ENCODE data around the gene C1orf122.

Gene C1orf122

DNA sequence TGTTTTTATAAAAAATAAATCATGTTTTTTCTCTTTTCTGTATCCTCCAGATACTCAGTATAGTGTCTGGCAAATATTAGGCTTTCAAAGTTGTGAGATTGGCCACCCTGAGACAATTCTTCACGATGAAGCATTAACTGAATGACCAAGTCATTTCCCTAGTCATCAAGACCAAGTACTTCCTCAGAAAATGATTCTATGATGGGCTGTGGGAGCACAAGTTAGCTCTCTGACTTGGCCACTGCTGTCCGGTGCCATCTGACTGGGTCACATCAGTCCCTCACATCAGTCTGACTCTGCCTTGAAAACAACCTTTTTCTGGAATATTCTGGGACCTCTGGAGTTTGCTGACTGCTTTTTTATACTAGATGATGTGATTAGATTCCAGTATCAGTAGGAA lies 13.9 kb downstream of the C1orf122 start:
- peaks cover 43 to 82% of the 10 kb centered on the region in 2 experiments for H3K36me3 ChIP-seq (ENCODE audit: control insufficient read depth in 1 of 2, insufficient read depth in 2 of 2, low read depth in 1 of 2, low read length in 2 of 2)
- H2BK12ac ChIP-seq (ENCODE audit: low read length in 2 of 2) = no peak overlapping the region
- no peak overlapping the region for H3K27ac ChIP-seq (ENCODE audit: low read length, poor library complexity, severe bottlenecking)
- H4K8ac ChIP-seq (ENCODE audit: low read length) = no peak overlapping the region
- H2BK5ac ChIP-seq (ENCODE audit: low read depth, low read length, poor library complexity, severe bottlenecking) = no peak overlapping the region
- peaks cover 36% of the 10 kb centered on the region for H3K79me1 ChIP-seq (replicated peaks; ENCODE audit: low read length, poor library complexity, severe bottlenecking)
- H3K27me3 ChIP-seq (ENCODE audit: control insufficient read depth in 1 of 2, insufficient read depth in 1 of 2, low read length in 2 of 2) = no peaks in the 10 kb centered on the region
- no peak overlapping the region for H3K18ac ChIP-seq (ENCODE audit: low read depth in 1 of 2, low read length in 2 of 2)
- H2BK15ac ChIP-seq (ENCODE audit: low read depth, poor library complexity, severe bottlenecking) = no peak overlapping the region
- no peak overlapping the region for H2BK120ac ChIP-seq (ENCODE audit: low read depth, low read length)
- peaks cover 2% of the 10 kb centered on the region for H3K4me1 ChIP-seq (ENCODE audit: control insufficient read depth, insufficient read depth, low read depth, low read length)
- H2AFZ ChIP-seq (ENCODE audit: low read depth, low read length) = no peak overlapping the region
- H3K14ac ChIP-seq (ENCODE audit: low read length in 2 of 2) = no peak overlapping the region
- H3K9me3 ChIP-seq (ENCODE audit: control insufficient read depth, low read length) = no peaks in the 10 kb centered on the region
- 100% methylated on average over 2 of the region's 2 CpGs for WGBS
- no peak overlapping the region for H4K91ac ChIP-seq (ENCODE audit: low read length)
- DNase-seq = no peak
- H2AK5ac ChIP-seq (ENCODE audit: low read length, severe bottlenecking) = no peak overlapping the region
- no peak overlapping the region for H3K9ac ChIP-seq (ENCODE audit: low read length)
- no peak overlapping the region for H3K23ac ChIP-seq (ENCODE audit: low read length in 2 of 2)
- H3K4ac ChIP-seq (ENCODE audit: low read depth in 1 of 2, low read length in 2 of 2) = no peak overlapping the region
- H3K4me2 ChIP-seq (ENCODE audit: low read length, poor library complexity, severe bottlenecking) = no peak overlapping the region
- H3K4me3 ChIP-seq (ENCODE audit: insufficient read depth in 1 of 2, low read depth in 1 of 2, low read length in 2 of 2) = no peak overlapping the region

- Histone ChIP-seq H3K27me3 (ENCODE audit: control insufficient read depth in 1 of 2, insufficient read depth in 1 of 2, low read length in 2 of 2) (no peaks in the 10 kb centered on the region), H3K9me3 (ENCODE audit: control insufficient read depth, low read length) (no peaks in the 10 kb centered on the region), H3K4me1 (ENCODE audit: control insufficient read depth, insufficient read depth, low read depth, low read length) (no peaks in the 10 kb centered on the region), H3K79me1 (replicated peaks; ENCODE audit: low read length, poor library complexity, severe bottlenecking) (peaks cover 28% of the 10 kb centered on the region), H3K18ac (ENCODE audit: low read depth in 1 of 2, low read length in 2 of 2) (no peak overlapping the region), H3K14ac (ENCODE audit: low read length in 2 of 2) (no peak overlapping the region), H2BK12ac (ENCODE audit: low read length in 2 of 2) (no peak overlapping the region), H4K8ac (ENCODE audit: low read length) (no peak overlapping the region), H3K4me2 (ENCODE audit: low read length, poor library complexity, severe bottlenecking) (no peak overlapping the region), H3K36me3 (ENCODE audit: control insufficient read depth in 1 of 2, insufficient read depth in 2 of 2, low read depth in 1 of 2, low read length in 2 of 2) (peaks cover 38 to 80% of the 10 kb centered on the region in 2 experiments), H3K27ac (ENCODE audit: low read length, poor library complexity, severe bottlenecking) (no peak overlapping the region), H3K9ac (ENCODE audit: low read length) (no peak overlapping the region), H2BK5ac (ENCODE audit: low read depth, low read length, poor library complexity, severe bottlenecking) (no peak overlapping the region), H2BK15ac (ENCODE audit: low read depth, poor library complexity, severe bottlenecking) (no peak overlapping the region), H2AK5ac (ENCODE audit: low read length, severe bottlenecking) (no peak overlapping the region), H3K4me3 (ENCODE audit: insufficient read depth in 1 of 2, low read depth in 1 of 2, low read length in 2 of 2) (no peak overlapping the region), H3K4ac (ENCODE audit: low read depth in 1 of 2, low read length in 2 of 2) (no peak overlapping the region), H2AFZ (ENCODE audit: low read depth, low read length) (no peak overlapping the region), H2BK120ac (ENCODE audit: low read depth, low read length) (no peak overlapping the region), H3K23ac (ENCODE audit: low read length in 2 of 2) (no peak overlapping the region), H4K91ac (ENCODE audit: low read length) (no peak overlapping the region)
- no peak for DNase-seq
- 86% methylated on average over 5 of the region's 9 CpGs for WGBS
Observed at GRCh38 chr1:37822906-37823815, 15.6 kb downstream of the C1orf122 start.

GRCh38 chr1:37824001-37824400 lies 16.4 kb downstream of the C1orf122 start:
- no peak overlapping the region for H3K23ac ChIP-seq (ENCODE audit: low read length in 2 of 2)
- H3K36me3 ChIP-seq (ENCODE audit: control insufficient read depth in 1 of 2, insufficient read depth in 2 of 2, low read depth in 1 of 2, low read length in 2 of 2) = peaks cover 35 to 82% of the 10 kb centered on the region in 2 experiments
- no peak overlapping the region for H3K4me2 ChIP-seq (ENCODE audit: low read length, poor library complexity, severe bottlenecking)
- H3K27ac ChIP-seq (ENCODE audit: low read length, poor library complexity, severe bottlenecking) = no peak overlapping the region
- no peak overlapping the region for H2BK15ac ChIP-seq (ENCODE audit: low read depth, poor library complexity, severe bottlenecking)
- 96% methylated on average over 2 of the region's 2 CpGs for WGBS
- H2BK5ac ChIP-seq (ENCODE audit: low read depth, low read length, poor library complexity, severe bottlenecking) = no peak overlapping the region
- no peak overlapping the region for H2BK12ac ChIP-seq (ENCODE audit: low read length in 2 of 2)
- H3K9ac ChIP-seq (ENCODE audit: low read length) = no peak overlapping the region
- H3K14ac ChIP-seq (ENCODE audit: low read length in 2 of 2) = no peak overlapping the region
- DNase-seq = no peak
- no peak overlapping the region for H2BK120ac ChIP-seq (ENCODE audit: low read depth, low read length)
- no peak overlapping the region for H2AFZ ChIP-seq (ENCODE audit: low read depth, low read length)
- H2AK5ac ChIP-seq (ENCODE audit: low read length, severe bottlenecking) = no peak overlapping the region
- H3K79me1 ChIP-seq (replicated peaks; ENCODE audit: low read length, poor library complexity, severe bottlenecking) = peaks cover 33% of the 10 kb centered on the region
- H3K4me3 ChIP-seq (ENCODE audit: insufficient read depth in 1 of 2, low read depth in 1 of 2, low read length in 2 of 2) = no peak overlapping the region
- H3K9me3 ChIP-seq (ENCODE audit: control insufficient read depth, low read length) = no peaks in the 10 kb centered on the region
- H3K18ac ChIP-seq (ENCODE audit: low read depth in 1 of 2, low read length in 2 of 2) = no peak overlapping the region
- no peaks in the 10 kb centered on the region for H3K27me3 ChIP-seq (ENCODE audit: control insufficient read depth in 1 of 2, insufficient read depth in 1 of 2, low read length in 2 of 2)
- H3K4me1 ChIP-seq (ENCODE audit: control insufficient read depth, insufficient read depth, low read depth, low read length) = no peaks in the 10 kb centered on the region
- H4K91ac ChIP-seq (ENCODE audit: low read length) = no peak overlapping the region
- H4K8ac ChIP-seq (ENCODE audit: low read length) = no peak overlapping the region
- no peak overlapping the region for H3K4ac ChIP-seq (ENCODE audit: low read depth in 1 of 2, low read length in 2 of 2)

DNA sequence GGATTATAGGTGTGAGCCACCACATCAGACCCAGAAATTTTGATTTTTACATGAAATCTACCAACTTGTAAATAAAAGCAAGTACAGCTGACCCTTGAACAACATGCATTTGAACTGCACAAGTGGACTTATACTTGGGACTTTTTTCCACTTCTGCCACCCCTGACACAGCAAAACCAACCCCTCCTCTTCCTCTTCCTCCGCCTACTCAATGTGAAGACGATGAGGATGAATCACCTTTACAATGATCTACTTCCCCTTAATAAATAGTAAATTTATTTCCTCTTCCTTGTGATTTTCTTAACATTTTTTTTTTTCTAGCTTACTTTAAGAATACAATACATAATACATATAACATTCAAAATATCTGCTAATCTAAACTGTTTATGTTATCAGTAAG lies 17.9 kb downstream of the C1orf122 start:
- H2BK15ac ChIP-seq (ENCODE audit: low read depth, poor library complexity, severe bottlenecking) = no peak overlapping the region
- H3K9me3 ChIP-seq (ENCODE audit: control insufficient read depth, low read length) = no peaks in the 10 kb centered on the region
- no CpG with 5 or more reads among the region's 2 CpGs for WGBS
- no peak overlapping the region for H2AK5ac ChIP-seq (ENCODE audit: low read length, severe bottlenecking)
- H3K4ac ChIP-seq (ENCODE audit: low read depth in 1 of 2, low read length in 2 of 2) = no peak overlapping the region
- peaks cover 29 to 79% of the 10 kb centered on the region in 2 experiments for H3K36me3 ChIP-seq (ENCODE audit: control insufficient read depth in 1 of 2, insufficient read depth in 2 of 2, low read depth in 1 of 2, low read length in 2 of 2)
- no peak overlapping the region for H4K91ac ChIP-seq (ENCODE audit: low read length)
- no peak overlapping the region for H2BK5ac ChIP-seq (ENCODE audit: low read depth, low read length, poor library complexity, severe bottlenecking)
- DNase-seq = no peak
- H3K27ac ChIP-seq (ENCODE audit: low read length, poor library complexity, severe bottlenecking) = no peak overlapping the region
- H3K4me2 ChIP-seq (ENCODE audit: low read length, poor library complexity, severe bottlenecking) = no peak overlapping the region
- no peak overlapping the region for H2BK120ac ChIP-seq (ENCODE audit: low read depth, low read length)
- no peak overlapping the region for H3K18ac ChIP-seq (ENCODE audit: low read depth in 1 of 2, low read length in 2 of 2)
- no peak overlapping the region for H3K9ac ChIP-seq (ENCODE audit: low read length)
- H3K27me3 ChIP-seq (ENCODE audit: control insufficient read depth in 1 of 2, insufficient read depth in 1 of 2, low read length in 2 of 2) = no peaks in the 10 kb centered on the region
- no peak overlapping the region for H3K23ac ChIP-seq (ENCODE audit: low read length in 2 of 2)
- H3K4me3 ChIP-seq (ENCODE audit: insufficient read depth in 1 of 2, low read depth in 1 of 2, low read length in 2 of 2) = no peak overlapping the region
- H2BK12ac ChIP-seq (ENCODE audit: low read length in 2 of 2) = no peak overlapping the region
- H2AFZ ChIP-seq (ENCODE audit: low read depth, low read length) = no peak overlapping the region
- H4K8ac ChIP-seq (ENCODE audit: low read length) = no peak overlapping the region
- no peaks in the 10 kb centered on the region for H3K4me1 ChIP-seq (ENCODE audit: control insufficient read depth, insufficient read depth, low read depth, low read length)
- H3K79me1 ChIP-seq (replicated peaks; ENCODE audit: low read length, poor library complexity, severe bottlenecking) = peaks cover 27% of the 10 kb centered on the region
- H3K14ac ChIP-seq (ENCODE audit: low read length in 2 of 2) = no peak overlapping the region
